GM10266 (cell line): Measurements from ENCODE around the gene MAST3.

Experiments used
- DNase-seq: peaks from one replicate; pipeline ENCODE4 v3.0.0; 2012; ENCODE audit errors: extremely low spot score
- TF ChIP-seq, protein P1 (sequence below): IDR thresholded peaks from 2 replicates; pipeline ENCODE4 v1.5.1; 2012; ENCODE audit warnings: mild to moderate bottlenecking, low read depth; ENCODE audit not compliant: control insufficient read depth, insufficient read depth; ENCODE audit errors: missing control alignments

The MAST3 gene

DNA sequence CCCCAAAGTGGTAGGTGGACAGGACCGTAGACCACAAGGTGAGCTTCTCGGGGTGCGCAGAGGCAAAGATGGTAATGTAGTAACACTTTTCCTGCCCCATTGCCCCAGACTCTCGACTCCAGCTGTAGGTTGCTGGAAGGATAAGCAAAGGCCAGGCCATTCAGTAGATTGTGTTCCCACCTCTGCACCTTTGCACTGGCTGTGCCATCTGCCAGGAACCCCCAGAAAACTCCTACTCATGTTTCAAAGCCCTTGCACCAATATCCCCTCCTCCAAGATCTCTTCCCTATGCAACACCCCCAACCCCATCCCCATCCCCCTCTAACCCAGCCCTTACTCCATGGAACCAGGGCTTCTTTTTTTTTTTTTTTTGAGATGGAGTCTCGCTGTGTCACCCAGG is 29.2 kb upstream of the MAST3 start:
- TF ChIP-seq, protein P1, sequence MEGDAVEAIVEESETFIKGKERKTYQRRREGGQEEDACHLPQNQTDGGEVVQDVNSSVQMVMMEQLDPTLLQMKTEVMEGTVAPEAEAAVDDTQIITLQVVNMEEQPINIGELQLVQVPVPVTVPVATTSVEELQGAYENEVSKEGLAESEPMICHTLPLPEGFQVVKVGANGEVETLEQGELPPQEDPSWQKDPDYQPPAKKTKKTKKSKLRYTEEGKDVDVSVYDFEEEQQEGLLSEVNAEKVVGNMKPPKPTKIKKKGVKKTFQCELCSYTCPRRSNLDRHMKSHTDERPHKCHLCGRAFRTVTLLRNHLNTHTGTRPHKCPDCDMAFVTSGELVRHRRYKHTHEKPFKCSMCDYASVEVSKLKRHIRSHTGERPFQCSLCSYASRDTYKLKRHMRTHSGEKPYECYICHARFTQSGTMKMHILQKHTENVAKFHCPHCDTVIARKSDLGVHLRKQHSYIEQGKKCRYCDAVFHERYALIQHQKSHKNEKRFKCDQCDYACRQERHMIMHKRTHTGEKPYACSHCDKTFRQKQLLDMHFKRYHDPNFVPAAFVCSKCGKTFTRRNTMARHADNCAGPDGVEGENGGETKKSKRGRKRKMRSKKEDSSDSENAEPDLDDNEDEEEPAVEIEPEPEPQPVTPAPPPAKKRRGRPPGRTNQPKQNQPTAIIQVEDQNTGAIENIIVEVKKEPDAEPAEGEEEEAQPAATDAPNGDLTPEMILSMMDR: no peak
- no peak for DNase-seq

DNA sequence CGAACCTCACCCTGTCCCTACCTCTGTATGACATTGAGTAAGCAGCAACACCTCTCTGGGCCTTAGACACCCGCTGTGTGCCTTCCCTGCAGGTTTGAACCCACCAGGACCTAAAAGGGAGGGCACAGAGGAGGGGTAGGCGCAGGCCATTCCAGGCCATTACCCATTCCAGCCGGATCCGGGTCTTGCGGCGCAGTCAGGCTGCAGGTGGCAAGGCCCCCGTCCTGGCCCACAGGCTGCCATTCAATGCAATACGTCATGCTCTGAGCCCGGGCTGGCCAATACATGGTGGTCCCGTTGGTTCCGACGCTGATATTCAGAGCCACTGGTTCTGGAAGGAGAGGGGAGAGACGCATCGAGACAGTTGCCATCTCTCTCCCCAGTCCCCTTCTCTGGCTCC is 28.2 kb upstream of the MAST3 start:
- DNase-seq: no peak
- TF ChIP-seq, protein P1: no peak

DNA sequence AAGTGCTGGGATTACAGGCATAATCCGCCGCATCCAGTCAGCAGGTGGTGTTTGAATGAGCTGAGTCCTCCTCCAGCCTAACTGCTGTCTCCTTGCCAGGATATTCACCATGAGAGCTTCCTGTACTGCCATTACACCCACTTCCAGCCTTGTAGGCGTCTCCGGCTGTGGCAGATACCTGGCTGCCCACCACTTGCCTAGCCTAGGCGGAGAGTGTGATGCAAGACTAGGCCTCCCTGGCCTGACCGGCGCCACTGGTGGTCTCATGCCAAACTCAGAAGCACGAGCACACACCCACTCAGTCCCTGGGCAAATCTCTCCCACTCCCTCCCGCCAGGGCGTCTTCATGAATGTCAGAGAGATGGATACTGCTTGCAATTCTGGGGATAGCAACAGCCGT is 27.4 kb upstream of the MAST3 start:
- DNase-seq: no peak
- TF ChIP-seq, protein P1: no peak

DNA sequence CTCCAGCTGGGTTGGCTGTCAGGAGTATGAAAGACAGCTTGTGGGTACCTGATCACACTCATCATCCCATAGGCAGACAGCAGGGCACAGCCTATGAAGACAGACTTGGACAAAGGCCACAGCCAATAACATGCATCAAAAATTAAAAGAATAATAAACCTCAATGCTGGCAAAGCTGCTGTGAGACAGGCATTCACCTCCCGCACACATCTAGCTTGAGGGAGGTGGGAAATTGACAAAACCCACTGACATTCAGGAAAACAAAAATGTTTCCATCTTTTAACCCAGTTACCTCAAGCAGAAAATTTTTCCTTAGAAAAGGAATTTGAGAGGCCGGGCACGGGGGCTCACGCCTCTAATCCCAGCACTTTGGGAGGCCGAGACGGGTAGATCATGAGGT is 25.2 kb upstream of the MAST3 start:
- TF ChIP-seq, protein P1: no peak

DNA sequence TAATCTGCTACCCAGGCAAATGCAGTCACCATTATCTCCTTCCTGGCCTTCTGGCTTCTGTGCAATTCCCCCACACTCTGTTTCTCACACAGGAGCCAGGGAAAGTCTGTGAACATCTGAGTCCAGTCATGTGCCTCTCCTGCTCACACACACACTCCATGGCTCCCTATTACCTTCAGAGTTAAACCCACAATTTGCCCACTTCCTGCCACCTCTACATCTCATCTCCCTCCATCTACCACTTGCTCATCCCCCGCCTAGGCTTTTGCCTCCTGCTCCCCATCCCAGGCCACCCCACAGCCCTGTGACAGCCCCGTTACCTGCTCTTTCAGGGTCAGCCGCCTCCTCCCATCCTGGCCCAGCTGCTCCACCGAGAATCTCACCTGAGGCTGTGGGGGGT is 24.4 kb upstream of the MAST3 start:
- DNase-seq: no peak
- TF ChIP-seq, protein P1: no peak

More for the DNA sequence above, 25.2 kb upstream of the MAST3 start:
- no peak for DNase-seq

DNA sequence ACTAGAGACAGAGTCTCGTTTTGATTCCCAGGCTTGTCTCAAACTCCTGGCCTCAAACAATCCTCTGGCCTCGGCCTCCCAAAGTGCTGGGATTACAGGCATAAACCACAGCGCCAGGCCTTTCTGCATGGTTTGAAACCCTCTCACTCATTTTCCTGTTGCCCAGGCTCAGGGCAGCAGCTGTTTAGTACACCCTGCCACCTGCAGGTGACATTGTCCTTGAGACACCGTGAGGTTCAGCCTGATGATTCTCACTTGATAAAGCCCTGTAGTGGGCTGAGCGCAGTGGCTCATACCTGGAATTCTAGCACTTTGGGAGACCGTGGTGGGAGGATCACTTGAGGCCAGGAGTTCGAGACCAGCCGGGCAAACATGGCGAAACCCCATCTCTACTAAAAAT is 23.4 kb upstream of the MAST3 start:
- TF ChIP-seq, protein P1: no peak
- DNase-seq: no peak

DNA sequence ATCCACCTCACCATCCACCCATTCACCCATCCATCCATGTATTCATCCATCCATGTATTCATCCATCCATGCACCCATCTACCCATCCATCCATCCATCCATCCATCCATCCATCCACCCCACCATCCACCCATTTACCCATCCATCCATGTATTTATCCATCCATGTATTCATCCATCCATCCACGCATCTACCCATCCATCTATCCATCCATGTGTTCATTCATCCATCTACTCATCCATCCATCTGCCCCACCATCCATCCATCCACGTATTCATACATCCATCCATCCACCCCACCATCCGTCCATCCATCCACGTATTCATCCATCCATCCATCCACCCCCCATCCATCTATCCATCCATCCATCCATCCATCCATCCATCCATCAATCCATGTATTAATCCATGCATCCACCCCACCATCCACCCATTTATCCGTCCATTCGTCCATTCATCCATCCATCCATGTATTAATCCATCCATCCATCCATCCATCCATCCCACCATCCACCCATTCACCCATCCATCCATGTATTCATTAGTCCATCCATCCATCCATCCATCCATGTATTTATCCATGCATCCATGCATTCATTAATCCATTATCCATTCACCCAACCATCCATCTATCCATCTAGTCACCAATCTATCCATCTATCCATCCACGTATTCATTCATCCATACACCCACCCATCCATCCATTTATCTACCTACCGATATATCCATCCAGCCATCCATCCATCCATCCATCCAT is 13.5 kb upstream of the MAST3 start:
- DNase-seq: no peak
- TF ChIP-seq, protein P1: no peak
